NAMALWA (cell line): ENCODE data around the gene MEIS1.
"Not testable (repeated sequence)": the region's sequence is repeated elsewhere in the genome, so short reads cannot be mapped to it uniquely, and the experiment has no call there.

Source experiments
- DNase-seq: peaks from one replicate; pipeline ENCODE4 v3.0.0-alpha.2; 2015; ENCODE audit warnings: low spot score

Gene MEIS1

GRCh38 chr2:66467718-66468117, 32.8 kb downstream of the MEIS1 start:
- no peak for DNase-seq

DNA sequence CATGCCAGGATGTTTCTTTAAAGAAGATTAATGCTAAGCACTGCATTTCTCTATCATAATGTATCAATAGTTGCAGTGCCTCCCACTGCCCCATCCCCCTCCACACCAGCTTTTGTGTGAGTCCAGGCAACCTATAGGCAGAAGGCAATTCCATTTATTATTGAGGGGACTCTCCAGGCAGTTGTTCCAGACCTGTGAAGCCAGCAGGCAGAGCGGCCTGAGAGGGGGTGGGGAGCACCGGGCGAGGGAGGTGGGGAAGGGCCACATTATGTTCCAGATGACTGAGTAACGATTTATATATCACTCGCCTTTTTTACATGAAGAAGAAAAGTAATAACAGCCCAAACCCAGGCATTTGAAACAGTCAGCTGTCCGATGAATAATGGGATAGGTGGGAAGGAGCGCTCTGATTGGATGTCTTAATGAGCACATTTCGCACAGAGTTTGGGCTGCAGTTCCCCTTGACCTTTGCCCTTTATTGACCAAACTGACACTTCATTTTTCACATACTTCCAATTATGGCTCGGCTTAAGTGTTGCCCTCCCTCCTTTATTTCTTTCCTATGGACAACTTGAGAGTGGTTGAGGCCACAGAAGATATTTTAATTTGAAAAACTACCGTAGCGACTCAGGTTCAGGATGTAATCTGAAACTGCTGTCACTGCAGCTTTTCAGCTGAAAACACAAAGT, 34.4 kb downstream of the MEIS1 start:
- DNase-seq = no peak

DNA sequence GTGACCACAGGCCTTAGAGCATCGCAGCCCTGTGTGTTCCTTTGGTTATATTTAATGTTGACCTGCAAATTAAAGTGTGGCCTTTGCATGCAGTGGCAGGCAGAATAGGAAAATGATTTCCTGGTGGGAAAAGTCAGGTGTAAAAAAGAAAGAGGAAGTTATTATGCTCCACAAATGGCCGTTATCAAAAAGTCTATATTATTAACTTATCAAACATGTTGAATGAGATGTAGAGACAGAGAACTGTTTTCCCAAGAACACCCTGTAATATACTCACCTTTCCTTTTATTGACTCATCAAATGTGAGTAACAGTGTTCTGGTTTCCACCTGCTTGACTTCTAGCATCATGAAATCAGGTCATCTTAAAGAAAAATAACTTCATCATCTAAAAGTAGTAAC, 35.3 kb downstream of the MEIS1 start:
- no peak for DNase-seq

DNA sequence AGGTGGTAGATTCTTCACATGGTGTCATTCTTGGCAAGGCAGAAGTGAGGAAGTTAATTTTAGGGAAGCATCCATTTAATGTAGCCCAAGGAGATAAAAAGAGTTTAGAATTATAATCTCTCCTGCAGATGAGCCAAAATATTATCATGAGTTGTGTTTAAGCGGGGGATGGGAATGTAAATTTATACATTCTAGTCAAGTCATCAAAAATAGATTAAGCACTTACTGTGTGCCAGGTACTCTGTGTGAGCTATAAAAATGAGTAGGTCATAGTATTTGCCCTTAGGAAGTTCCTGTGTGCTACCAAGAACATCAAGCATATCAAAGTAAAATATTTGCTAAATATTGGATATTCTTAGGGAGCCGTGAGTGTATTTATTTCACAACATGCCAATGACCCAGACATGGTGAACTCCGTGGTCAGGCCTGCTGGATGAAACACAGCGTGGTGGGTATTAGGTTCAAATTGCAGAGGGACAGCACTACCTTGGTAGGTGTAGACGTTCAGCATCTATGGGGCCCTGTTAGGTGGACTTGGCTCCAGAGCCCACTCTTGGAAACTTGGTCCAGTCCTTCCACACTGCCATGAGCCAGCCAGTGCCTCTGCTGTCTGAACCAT, 37.4 kb downstream of the MEIS1 start:
- no peak for DNase-seq

DNA sequence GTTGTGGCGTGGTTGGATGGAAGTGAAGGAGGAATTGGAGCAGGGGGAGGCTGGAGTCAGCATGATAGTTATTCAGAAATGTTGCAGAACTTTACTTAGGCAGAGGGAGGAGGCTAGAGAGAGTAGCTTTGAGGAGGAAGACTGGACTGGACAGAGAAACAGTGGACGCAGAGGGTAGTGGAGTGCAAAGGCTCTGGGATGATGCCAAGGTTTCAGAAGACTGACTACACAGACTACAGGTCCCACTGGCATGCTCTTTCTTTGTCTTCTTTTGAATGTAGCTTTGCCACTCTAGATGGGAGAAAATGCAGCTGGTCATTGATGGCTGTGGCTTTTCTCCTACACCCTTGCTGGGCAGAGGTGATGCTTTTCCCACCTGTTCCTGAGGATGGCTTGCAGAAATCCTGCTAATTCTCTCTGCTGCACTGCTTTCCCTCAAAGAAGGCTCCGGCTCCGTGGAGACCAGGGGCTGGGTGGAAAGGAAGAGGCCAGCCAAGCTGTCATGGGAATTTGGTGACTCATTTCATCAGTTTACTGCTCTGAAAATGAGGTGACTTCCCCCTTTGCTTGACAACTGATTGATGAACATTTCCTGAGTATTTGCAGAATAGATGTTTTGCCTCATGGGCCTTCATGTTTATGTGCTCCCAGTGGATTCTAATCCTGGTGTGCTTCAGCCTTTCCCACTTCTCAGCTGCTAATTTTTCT, 42.4 kb downstream of the MEIS1 start:
- no peak for DNase-seq

DNA sequence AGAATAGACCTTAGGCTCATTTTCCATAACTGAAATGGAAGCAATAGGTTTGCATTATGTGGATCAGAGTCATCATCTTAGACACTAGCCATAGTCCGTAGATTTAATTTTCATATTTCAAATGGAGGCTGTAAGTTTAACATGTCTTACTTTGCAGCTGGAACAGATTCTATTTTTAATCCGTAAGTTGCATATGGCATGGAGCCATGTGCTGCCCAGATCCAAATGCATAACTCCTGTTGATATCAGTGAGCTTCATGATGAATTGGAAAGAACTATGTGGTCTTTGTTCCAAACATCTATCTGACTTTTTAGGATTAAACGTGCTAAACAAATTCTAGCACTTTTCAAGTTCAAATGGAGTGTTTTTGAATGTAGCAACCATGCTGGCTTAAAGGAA, 43.4 kb downstream of the MEIS1 start:
- no peak for DNase-seq

GRCh38 chr2:66478731-66479316, 43.9 kb downstream of the MEIS1 start:
- DNase-seq = no peak

DNA sequence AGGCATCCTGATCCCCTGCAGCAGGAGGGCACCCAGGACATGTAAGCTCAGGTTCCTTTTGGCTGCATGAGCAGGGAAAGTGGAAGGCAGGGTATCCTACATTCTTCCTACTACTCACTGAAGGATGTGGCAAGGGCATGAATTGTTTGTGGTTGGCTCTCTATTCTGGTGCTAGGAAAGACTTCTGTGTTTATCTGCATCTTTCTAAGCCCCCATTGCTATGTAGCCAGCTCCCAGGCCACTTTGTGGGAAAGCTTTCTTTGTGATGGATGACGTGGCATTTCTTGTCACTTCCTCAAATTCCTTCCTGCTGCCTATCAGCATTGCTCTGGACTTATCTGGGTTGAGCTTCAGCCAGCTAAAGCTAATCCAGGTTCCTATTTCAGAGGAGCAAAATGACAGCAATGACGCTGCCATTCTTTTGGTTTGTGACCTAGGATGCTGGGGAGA, 46.2 kb downstream of the MEIS1 start:
- no peak for DNase-seq

- not testable (repeated sequence) for DNase-seq
Measured at GRCh38 chr2:66485252-66485651, 50.3 kb downstream of the MEIS1 start.

GRCh38 chr2:66488946-66489345, 54.0 kb downstream of the MEIS1 start:
- no peak for DNase-seq

DNA sequence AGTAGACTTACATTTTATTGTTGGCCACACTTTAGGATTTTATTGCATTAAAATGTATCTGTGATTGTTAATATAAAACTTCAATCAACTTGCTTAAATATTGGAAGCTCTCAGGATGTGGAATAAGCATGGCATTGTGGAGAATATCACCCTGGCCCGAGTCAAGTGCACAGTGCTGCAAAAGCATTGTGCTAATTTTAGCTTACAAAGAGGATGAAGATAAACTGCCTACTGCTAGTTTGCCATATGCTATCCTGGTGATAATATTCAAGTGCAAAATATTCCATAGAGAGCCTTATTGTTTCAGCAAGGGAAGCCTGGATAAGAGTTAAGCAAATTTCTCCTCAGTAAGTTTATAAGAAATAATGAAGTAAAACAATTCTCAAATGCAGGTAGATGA, 54.5 kb downstream of the MEIS1 start:
- no peak for DNase-seq

- DNase-seq = no peak
Measured at GRCh38 chr2:66490588-66491001, 55.7 kb downstream of the MEIS1 start.

- no peak for DNase-seq
Measured at GRCh38 chr2:66494708-66495107, 59.8 kb downstream of the MEIS1 start.

- no peak for DNase-seq
Measured at GRCh38 chr2:66495788-66496640, 61.1 kb downstream of the MEIS1 start.

- DNase-seq = no peak
Measured at GRCh38 chr2:66496670-66497420, 61.9 kb downstream of the MEIS1 start.

GRCh38 chr2:66497431-66498288, 62.7 kb downstream of the MEIS1 start:
- DNase-seq = no peak

DNA sequence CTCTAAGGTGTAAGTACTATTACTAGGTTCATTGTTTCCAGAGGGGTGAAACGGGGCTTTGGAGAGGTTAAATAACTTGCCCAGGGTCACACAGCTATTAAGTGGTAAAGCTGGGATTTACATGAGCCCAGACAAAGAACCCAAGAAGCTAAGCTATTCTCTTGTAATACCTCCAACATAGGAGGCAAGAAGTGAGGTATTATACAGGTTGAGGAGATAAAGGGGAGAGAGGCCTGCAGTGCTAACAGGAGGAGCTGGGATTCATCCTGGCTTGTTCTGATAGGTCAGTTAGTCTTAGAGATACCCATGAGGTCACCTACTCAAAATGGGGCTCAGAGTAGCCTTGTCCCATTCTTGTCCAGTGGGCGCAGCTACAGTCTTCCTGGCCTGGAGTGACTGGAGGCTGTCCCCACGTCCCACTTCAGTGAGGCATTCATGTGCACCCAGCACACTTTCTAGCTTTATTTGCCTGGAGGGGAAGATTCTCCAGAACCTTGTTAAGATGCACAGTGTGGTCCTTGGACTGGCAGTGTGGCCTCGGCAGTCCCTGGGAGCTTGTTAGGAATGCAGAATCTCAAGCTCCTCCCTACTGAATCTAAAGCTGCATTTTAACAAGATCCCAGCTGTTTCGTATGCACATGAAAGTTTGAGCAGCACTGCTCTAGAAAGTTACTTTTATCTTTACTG, 63.5 kb downstream of the MEIS1 start:
- no peak for DNase-seq

GRCh38 chr2:66501267-66501666, 66.3 kb downstream of the MEIS1 start:
- no peak for DNase-seq

- no peak for DNase-seq
Measured at GRCh38 chr2:66506265-66506664, 71.3 kb downstream of the MEIS1 start.
